Retina (tissue), 1 donor: ENCODE measurements around the gene ZNF366.

ENCODE experiments used
- DNase-seq: peaks from one replicate; pipeline ENCODE4 v3.0.0-alpha.2; 2016

Gene ZNF366

GRCh38 chr5:72507231-72507906 is at the start of gene ZNF366:
Gene ZNF366, minus strand, starts transcription at chr5:72507410. Its CDS starts 45,914 bp downstream, at chr5:72461496.
- no peak for DNase-seq

GRCh38 chr5:72556351-72557166 is 49.3 kb upstream of the ZNF366 start:
- peak; percentile 86 for DNase-seq

- DNase-seq, result peak; percentile 52
These were observed 48.7 kb upstream of the ZNF366 start for GRCh38 chr5:72555871-72556270.

- DNase-seq, result no peak
These were observed 47.7 kb upstream of the ZNF366 start for GRCh38 chr5:72554897-72555296.

- no peak for DNase-seq
These were observed 44.9 kb upstream of the ZNF366 start for GRCh38 chr5:72552041-72552557.

GRCh38 chr5:72550595-72550994 is 43.4 kb upstream of the ZNF366 start:
- DNase-seq, result no peak

GRCh38 chr5:72543811-72544210 is 36.6 kb upstream of the ZNF366 start:
- no peak for DNase-seq

GRCh38 chr5:72543365-72543764 is 36.2 kb upstream of the ZNF366 start:
- no peak for DNase-seq

- DNase-seq, result no peak
These were observed 35.5 kb upstream of the ZNF366 start for GRCh38 chr5:72542695-72543094.

GRCh38 chr5:72541501-72542225 is 34.5 kb upstream of the ZNF366 start:
- DNase-seq, result peak; percentile 67

GRCh38 chr5:72540759-72541438 is 33.7 kb upstream of the ZNF366 start:
- DNase-seq, result peak; percentile 16

- DNase-seq, result no peak
These were observed 32.5 kb upstream of the ZNF366 start for GRCh38 chr5:72539726-72540125.

- no peak for DNase-seq
These were observed 31.8 kb upstream of the ZNF366 start for GRCh38 chr5:72539038-72539437.

GRCh38 chr5:72537166-72537565 is 30.0 kb upstream of the ZNF366 start:
- DNase-seq, result no peak

GRCh38 chr5:72531496-72532190 is 24.4 kb upstream of the ZNF366 start:
- DNase-seq, result no peak

GRCh38 chr5:72530196-72530595 is 23.0 kb upstream of the ZNF366 start:
- no peak for DNase-seq

GRCh38 chr5:72529383-72529782 is 22.2 kb upstream of the ZNF366 start:
- DNase-seq, result no peak

GRCh38 chr5:72525816-72526215 is 18.6 kb upstream of the ZNF366 start:
- no peak for DNase-seq

- DNase-seq, result no peak
These were observed 16.9 kb upstream of the ZNF366 start for GRCh38 chr5:72523960-72524582.

GRCh38 chr5:72522607-72523006 is 15.4 kb upstream of the ZNF366 start:
- DNase-seq, result no peak

- DNase-seq, result no peak
These were observed 11.9 kb upstream of the ZNF366 start for GRCh38 chr5:72519111-72519510.
